ENCODE results near the gene SLC9A8.

DNA sequence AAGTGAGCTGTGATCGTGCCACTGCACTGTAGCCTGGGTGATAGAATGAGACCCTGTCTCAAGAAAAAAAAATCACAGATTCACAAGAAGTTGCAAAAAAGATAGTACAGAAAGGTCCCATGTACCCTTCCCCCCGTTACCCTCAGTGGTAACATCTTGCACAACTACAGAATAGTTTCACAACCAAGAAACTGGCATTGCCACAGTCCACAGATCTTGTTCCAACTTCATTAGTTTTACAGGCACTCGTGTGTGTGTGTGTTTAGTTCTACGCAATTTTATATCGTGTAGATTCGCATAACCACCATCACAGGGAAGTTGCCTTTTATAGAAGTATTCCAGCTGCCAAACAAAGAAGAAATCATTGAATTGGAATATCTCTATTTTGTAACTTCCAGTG is 83.6 kb downstream of the SLC9A8 start:
- TF ChIP-seq GATA3 (IDR thresholded peaks at IDR 0.05; ENCODE audit: low read depth, low read length) (no peak), GATA2 (IDR thresholded peaks at IDR 0.05; ENCODE audit: low read depth, low read length) (no peak)

Data from SH-SY5Y (cell line).